ENCODE measurements around the gene TMEM201.

TMEM201 gene

DNA sequence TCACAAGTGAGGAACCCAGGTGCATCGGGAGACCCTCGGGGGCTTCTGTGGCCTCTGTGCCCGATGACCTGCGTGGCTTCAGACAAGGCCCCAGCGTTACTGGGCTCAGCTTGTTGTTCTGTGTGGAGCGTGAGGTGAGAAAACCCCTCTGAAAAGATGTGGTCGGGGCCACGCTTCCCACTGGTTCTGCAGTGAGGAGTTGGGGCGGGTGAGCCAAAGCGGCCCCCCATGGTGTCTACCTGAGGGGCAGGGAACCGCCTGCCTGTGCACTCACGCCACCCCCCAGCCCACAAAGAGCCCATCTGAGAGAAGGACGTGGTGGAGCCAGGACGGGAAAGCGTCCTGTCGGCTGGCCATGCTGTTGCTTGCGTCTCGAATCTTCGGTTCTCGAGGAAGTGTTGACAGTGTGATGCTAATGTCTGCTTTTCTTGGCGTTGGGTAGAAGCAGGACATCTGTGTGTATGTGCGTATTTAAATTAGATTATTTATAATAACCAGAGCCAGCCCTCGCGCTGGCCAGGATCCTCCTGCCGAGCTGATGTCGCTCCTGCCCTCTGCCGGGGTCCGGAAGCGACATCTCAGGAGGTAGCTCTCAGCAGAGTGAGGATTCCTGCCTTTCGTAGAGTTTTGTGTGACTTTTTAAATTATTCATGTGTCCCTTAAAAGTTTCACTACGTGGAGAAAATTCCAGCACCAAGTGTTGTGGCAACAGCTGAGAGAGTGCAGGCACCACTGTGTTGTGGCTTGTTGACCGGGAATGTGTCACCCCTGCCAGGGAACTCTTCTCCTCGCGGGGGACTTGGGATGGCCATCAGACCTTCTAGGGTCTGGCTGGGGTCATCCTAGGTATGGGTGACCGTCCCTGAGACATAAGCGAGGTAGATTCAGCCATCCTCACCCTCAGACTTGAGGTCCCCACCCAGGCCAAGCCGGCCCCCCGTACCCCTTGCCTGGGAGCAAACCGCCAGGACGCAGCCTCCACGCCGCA lies 15.3 kb downstream of the TMEM201 start:
- TF ChIP-seq TAF1 (IDR thresholded peaks at IDR 0.05; ENCODE audit: low read depth) = no peak
- TF ChIP-seq NFIC (IDR thresholded peaks at IDR 0.05) = no peak
- TF ChIP-seq, protein P1, sequence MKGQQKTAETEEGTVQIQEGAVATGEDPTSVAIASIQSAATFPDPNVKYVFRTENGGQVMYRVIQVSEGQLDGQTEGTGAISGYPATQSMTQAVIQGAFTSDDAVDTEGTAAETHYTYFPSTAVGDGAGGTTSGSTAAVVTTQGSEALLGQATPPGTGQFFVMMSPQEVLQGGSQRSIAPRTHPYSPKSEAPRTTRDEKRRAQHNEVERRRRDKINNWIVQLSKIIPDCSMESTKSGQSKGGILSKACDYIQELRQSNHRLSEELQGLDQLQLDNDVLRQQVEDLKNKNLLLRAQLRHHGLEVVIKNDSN (IDR thresholded peaks at IDR 0.05) = no peak
- no peak for TF ChIP-seq EGR1 (IDR thresholded peaks at IDR 0.05)
- no peak for TF ChIP-seq RAD21 (IDR thresholded peaks at IDR 0.05; ENCODE audit: low read depth)
- TF ChIP-seq CEBPB (IDR thresholded peaks at IDR 0.05) = no peak
- TF ChIP-seq, protein P2, sequence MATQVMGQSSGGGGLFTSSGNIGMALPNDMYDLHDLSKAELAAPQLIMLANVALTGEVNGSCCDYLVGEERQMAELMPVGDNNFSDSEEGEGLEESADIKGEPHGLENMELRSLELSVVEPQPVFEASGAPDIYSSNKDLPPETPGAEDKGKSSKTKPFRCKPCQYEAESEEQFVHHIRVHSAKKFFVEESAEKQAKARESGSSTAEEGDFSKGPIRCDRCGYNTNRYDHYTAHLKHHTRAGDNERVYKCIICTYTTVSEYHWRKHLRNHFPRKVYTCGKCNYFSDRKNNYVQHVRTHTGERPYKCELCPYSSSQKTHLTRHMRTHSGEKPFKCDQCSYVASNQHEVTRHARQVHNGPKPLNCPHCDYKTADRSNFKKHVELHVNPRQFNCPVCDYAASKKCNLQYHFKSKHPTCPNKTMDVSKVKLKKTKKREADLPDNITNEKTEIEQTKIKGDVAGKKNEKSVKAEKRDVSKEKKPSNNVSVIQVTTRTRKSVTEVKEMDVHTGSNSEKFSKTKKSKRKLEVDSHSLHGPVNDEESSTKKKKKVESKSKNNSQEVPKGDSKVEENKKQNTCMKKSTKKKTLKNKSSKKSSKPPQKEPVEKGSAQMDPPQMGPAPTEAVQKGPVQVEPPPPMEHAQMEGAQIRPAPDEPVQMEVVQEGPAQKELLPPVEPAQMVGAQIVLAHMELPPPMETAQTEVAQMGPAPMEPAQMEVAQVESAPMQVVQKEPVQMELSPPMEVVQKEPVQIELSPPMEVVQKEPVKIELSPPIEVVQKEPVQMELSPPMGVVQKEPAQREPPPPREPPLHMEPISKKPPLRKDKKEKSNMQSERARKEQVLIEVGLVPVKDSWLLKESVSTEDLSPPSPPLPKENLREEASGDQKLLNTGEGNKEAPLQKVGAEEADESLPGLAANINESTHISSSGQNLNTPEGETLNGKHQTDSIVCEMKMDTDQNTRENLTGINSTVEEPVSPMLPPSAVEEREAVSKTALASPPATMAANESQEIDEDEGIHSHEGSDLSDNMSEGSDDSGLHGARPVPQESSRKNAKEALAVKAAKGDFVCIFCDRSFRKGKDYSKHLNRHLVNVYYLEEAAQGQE (IDR thresholded peaks at IDR 0.05; ENCODE audit: low read depth) = no peak
- no peak for TF ChIP-seq FOXM1 (IDR thresholded peaks at IDR 0.05; ENCODE audit: borderline replicate concordance, low read depth)
- no peak for TF ChIP-seq YY1 (IDR thresholded peaks at IDR 0.05; ENCODE audit: low read depth)
- TF ChIP-seq TCF12 (IDR thresholded peaks at IDR 0.05; ENCODE audit: low read depth) = no peak
- TF ChIP-seq EP300 (IDR thresholded peaks at IDR 0.05; ENCODE audit: borderline replicate concordance) = no peak
- TF ChIP-seq ZBTB7A (IDR thresholded peaks at IDR 0.05; ENCODE audit: low read depth) = no peak
- no peak for TF ChIP-seq TEAD4 (IDR thresholded peaks at IDR 0.05)
- TF ChIP-seq, protein P3, sequence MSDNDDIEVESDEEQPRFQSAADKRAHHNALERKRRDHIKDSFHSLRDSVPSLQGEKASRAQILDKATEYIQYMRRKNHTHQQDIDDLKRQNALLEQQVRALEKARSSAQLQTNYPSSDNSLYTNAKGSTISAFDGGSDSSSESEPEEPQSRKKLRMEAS (IDR thresholded peaks at IDR 0.05) = no peak
- TF ChIP-seq CREB1 (IDR thresholded peaks at IDR 0.05; ENCODE audit: low read depth) = no peak

DNA sequence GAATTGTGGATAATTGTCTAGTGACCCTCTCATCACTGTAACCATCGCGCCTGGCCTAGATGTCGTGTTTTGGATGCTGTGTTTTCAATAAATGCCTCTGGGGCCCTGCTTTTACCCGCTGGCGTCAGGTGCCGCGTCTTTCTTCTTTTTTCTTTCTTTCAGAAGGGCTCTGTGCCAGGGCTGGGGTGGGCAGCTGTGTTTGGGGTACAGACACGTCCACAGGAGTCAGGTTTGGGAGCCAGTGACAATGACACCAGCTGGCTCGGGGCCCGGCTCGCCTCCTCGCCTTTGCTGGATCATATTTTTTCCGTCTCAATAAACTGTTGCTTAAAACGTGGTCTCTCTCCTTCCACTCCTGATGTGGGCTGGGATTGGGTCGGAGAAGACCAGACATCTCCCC lies 16.1 kb downstream of the TMEM201 start:
- TF ChIP-seq, protein P3 (IDR thresholded peaks at IDR 0.05) = no peak
- TF ChIP-seq RAD21 (IDR thresholded peaks at IDR 0.05; ENCODE audit: low read depth) (no peak), YY1 (IDR thresholded peaks at IDR 0.05; ENCODE audit: low read depth) (no peak), NFIC (IDR thresholded peaks at IDR 0.05) (no peak), TAF1 (IDR thresholded peaks at IDR 0.05; ENCODE audit: low read depth) (no peak), FOXM1 (IDR thresholded peaks at IDR 0.05; ENCODE audit: borderline replicate concordance, low read depth) (no peak), ZBTB7A (IDR thresholded peaks at IDR 0.05; ENCODE audit: low read depth) (no peak), EGR1 (IDR thresholded peaks at IDR 0.05) (no peak), TCF12 (IDR thresholded peaks at IDR 0.05; ENCODE audit: low read depth) (no peak), CEBPB (IDR thresholded peaks at IDR 0.05) (no peak), CREB1 (IDR thresholded peaks at IDR 0.05; ENCODE audit: low read depth) (no peak)
- TF ChIP-seq, protein P1 (IDR thresholded peaks at IDR 0.05) = no peak

DNA sequence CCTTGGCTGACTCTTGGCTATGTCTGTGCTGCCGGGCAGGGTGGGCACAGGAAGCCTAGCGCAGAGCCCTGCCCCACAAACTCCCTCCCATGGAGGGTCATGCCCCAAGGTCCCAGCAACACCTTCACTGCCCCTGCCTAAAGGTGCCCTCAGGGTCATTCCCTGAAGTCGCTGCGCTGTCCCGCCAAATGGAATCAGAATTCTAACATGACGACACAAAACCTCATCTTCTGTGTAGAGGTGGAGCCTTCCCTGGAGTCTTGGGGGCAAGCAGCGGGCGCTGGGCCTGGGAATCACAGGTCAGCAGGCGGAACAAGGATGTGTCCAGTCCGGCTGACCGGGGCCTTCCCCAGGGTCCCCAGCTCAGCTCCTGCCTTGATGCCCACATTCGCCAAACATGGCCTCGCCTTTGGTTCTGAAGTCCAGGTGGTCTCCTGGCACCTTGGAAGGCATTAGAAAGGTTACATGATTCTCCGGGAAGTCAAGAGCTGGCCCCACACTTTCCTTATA lies 17.3 kb downstream of the TMEM201 start:
- TF ChIP-seq FOXM1 (IDR thresholded peaks at IDR 0.05; ENCODE audit: borderline replicate concordance, low read depth) (no peak), TEAD4 (IDR thresholded peaks at IDR 0.05) (no peak), ZBTB7A (IDR thresholded peaks at IDR 0.05; ENCODE audit: low read depth) (no peak), TAF1 (IDR thresholded peaks at IDR 0.05; ENCODE audit: low read depth) (no peak), YY1 (IDR thresholded peaks at IDR 0.05; ENCODE audit: low read depth) (no peak), CEBPB (IDR thresholded peaks at IDR 0.05) (no peak), TCF12 (IDR thresholded peaks at IDR 0.05; ENCODE audit: low read depth) (no peak), NFIC (IDR thresholded peaks at IDR 0.05) (no peak), CREB1 (IDR thresholded peaks at IDR 0.05; ENCODE audit: low read depth) (no peak), EP300 (IDR thresholded peaks at IDR 0.05; ENCODE audit: borderline replicate concordance) (no peak), RAD21 (IDR thresholded peaks at IDR 0.05; ENCODE audit: low read depth) (no peak)
- TF ChIP-seq, protein P2 (IDR thresholded peaks at IDR 0.05; ENCODE audit: low read depth) = no peak
- TF ChIP-seq, protein P3 (IDR thresholded peaks at IDR 0.05) = no peak
- TF ChIP-seq, protein P1 (IDR thresholded peaks at IDR 0.05) = no peak

DNA sequence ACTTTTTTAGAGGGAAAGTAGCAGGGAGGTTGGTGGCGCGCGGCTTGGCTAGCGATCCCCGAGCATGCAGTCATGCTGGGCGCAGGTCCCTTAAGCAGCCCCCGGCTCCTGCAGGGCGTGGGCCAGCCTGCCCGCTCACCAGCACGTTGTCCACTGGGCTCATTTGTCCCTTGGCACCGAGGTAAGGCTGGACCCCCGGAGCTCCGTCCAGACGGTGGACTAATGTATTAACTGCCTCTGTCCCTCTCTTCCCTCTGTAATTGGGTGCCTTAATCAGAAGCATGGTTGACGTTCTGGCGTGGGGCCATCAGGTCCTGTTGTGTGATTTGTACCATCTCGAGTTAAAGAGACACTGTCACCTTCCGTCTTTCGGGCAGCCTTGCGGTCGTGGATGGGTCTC lies 17.7 kb downstream of the TMEM201 start:
- TF ChIP-seq CREB1 (IDR thresholded peaks at IDR 0.05; ENCODE audit: low read depth) = no peak
- TF ChIP-seq TCF12 (IDR thresholded peaks at IDR 0.05; ENCODE audit: low read depth) = no peak
- TF ChIP-seq ZBTB7A (IDR thresholded peaks at IDR 0.05; ENCODE audit: low read depth) = no peak
- no peak for TF ChIP-seq NFIC (IDR thresholded peaks at IDR 0.05)
- no peak for TF ChIP-seq EP300 (IDR thresholded peaks at IDR 0.05; ENCODE audit: borderline replicate concordance)
- TF ChIP-seq CEBPB (IDR thresholded peaks at IDR 0.05) = no peak

Measured in Ishikawa (cell line).